ENCODE results near the gene FRS2.
"Not testable (repeated sequence)": the region's sequence is repeated elsewhere in the genome, so short reads cannot be mapped to it uniquely, and the experiment has no call there.

Gene FRS2, protein sequence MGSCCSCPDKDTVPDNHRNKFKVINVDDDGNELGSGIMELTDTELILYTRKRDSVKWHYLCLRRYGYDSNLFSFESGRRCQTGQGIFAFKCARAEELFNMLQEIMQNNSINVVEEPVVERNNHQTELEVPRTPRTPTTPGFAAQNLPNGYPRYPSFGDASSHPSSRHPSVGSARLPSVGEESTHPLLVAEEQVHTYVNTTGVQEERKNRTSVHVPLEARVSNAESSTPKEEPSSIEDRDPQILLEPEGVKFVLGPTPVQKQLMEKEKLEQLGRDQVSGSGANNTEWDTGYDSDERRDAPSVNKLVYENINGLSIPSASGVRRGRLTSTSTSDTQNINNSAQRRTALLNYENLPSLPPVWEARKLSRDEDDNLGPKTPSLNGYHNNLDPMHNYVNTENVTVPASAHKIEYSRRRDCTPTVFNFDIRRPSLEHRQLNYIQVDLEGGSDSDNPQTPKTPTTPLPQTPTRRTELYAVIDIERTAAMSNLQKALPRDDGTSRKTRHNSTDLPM

DNA sequence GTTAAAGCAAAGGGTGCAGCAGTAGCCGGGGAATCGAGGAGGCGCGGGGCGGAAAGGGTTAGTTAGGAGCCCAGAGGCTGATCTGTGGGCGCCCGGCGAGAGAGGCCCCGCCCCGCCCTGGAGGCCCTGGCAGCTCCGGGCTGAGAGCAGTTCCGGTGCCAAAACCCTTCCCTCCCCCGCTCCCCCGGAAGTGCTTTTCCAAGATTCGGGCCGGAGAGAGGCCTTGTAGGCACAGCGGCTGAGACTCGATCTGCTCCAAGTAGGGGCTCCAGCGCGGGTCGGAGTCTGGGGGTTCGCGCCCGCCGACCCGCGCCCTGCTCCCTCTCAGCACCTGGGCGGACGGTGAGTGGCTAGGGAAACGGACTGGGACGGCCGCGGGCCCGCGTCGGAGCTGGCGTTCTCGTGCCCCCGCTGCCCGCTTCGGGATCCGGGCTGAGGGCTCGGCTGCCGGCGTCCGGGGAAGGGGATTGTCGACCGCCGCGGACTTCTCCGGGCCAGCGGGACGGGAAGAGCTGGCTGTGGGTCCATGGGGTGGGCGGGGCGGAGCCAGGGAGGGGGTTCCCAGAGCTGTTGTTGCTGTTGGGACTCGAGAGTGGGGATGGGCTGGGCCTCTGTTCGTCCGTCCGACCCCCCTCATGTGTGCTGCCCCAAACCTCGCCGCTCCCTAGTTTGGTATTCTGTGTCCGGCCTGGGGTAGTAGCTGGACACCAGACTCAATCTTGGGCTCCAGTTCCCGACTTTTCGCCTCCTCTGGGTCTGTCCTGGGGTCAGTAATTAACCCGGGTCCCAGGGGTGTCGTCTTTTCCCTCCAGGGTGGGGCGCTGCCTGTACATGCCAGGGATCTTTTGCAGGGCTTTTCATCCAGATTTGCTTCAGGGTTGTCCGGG, at the start of gene FRS2:
Gene FRS2 (plus strand): TSS at position 200 of the 887 bp plus-strand sequence. CDS start 98,643 bp downstream, outside the sequence.
- peak; percentile 92 for DNase-seq

DNA sequence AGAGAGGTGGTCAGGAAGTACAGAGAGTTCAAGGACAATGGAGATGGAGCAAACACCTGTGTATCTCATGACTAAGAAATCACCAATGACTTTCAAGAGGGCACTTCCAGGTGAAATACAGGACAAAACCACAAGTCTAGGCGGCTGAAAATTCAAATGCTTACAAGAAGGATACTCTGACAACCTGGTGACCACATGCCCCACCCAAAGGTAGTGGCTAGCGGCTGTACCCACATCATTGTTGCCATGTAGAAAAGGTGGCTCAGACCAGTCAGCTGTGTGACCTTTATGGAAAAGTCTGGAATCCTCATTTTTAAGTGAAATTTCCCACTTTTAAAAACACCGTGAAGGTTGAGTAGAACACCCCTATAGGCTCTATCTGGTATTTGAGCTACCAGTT, 48.6 kb upstream of the FRS2 start:
- no peak for DNase-seq

DNA sequence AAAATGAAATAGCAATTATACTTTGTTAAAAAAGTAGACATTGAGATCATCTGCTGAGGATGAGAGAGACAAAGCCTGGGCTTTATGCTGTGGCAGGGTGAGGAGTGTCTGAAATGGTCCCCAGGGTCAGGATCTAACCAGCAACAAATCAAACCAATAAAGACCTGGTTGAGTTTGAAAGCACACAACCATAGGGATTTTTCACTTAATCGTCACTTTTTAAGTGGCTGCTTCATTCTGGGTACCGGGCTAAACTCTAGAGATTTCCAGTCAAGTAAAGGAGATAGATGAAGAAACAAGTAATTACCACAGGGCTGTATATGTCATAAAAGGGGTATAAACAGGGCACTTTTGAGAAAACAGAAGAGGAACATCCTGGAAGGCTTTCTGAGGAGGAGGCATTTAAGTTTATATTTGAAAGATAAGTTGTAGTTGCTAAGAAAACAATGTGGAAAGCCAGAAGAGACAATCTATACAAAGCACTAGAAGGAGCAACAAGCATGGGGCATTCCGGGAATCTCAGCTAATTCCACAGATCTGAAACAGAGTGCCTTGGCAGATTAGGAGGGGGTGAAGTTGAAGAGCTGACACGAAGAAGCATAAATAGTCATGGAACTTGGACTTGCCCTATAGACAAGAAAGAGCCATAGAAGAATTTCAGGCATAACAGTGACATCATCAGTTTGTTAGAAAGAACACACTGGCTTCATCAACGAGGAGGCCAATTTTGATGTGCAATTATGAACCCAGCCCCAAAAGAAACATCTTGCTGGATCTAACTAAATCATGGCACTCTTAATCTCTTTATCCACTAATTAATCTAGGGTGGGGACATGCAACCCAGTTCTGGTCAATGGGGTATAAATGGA, 46.9 kb upstream of the FRS2 start:
- DNase-seq = no peak

DNA sequence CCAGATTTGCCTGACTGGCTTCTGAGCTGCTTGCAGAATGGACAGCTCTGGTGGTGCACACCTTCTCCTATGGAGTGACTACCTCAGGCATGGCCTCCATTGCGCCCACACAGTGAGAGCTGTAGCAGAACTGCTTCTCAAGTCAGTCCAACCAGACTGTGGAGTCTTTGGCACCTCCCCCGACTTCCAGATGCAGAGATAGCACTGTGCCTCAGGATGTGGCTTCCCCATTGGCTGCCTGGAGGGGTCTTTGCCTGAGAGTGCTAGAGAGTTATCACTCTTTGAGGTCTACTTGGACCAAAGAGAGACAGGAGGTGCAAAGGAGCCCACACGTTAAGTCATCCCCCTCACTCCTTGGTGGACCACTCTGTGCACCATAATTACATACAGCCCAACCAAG, 44.8 kb upstream of the FRS2 start:
- DNase-seq = no peak

DNA sequence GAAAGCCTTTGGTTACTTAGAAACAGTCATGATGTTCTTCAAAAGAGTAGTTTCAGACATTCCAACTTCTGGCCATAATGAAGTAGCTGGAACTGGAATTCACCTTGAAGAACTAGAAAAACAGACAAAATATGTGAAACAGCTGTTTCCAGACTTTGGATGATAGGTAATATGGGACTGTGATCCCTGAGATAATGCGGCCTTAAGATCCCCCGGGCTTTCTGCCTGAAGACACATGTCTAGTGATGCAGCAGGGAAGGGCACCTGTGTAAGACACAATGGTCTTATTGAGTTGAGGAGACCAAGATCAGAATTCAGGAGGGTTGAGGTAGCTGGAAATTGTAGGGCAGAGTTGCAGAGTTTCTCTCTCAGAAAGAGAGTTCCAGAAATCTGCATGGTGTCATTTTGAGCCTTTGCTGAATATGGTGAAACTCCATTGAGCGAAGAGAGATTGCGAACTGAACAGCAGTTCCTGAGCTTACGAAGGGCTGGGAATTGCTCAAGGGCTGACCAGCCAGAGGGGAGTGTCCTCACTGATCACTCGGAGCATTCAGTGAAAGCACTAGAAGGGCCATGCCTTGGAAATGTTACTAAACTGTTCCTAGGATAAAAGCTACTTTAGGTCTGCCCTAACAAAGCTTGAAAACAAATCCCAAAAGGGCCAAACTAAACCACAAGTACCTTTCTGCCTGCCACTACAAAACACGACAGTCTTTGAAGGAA, 41.7 kb upstream of the FRS2 start:
- no peak for DNase-seq

DNA sequence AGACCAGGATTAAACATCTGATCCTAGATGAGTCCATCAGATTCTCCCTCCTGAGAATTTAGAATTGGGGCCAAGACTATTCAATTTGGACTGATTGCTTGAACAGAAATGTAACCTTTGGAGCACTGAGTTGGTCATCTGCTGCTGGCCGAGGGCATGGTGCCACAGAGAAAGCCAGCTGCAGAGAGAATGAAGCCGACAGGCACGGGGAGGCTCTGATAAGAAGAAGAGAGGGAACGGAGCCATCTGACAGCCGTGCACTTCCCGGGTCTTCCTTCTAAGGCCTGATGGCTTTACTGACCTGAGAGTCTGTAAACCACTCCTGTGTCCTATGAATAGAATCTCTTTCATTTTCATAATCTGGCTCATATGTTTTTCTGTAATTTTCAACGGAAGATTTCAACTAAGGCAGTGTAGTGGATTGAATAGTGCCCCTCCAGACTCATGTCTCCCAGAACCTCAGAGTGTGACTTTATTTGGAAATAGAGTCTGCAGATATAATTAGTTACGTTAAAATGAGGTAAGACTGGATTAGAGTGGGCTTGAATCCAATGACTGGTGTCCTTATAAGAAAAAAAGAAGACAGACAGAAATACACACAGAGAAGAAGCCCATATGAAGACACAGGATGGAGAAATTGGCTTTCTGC, 39.1 kb upstream of the FRS2 start:
- DNase-seq = no peak

DNA sequence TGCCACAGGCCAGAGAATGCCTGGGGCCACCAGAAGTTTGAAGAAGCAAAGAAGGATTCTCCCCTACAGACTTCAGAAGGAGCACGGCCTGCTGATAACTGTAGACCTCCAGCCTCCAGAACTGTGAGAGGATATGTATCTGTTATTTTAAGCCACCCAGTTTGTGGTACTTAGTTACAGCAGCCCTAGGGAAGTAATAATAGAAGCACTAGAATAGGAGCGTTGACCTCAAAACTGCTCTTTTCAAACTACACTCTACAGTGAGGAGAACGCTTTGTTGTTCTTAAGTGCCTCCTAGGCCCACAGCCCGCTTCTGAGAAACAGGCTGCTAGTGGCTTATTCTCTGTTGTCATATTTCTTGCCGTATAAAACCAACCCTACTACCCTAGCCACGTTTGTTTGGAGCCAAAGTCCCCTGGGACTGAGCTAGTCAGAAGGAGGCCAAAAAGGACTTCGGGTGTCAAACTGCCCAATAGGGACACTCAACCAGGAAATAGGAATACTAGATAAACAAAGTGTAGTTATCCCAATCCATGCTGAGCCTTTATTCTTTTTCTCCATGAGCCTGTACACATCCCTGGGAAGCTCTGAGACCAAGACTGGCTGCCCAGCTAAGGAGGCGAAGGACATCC, 38.5 kb upstream of the FRS2 start:
- no peak for DNase-seq

DNA sequence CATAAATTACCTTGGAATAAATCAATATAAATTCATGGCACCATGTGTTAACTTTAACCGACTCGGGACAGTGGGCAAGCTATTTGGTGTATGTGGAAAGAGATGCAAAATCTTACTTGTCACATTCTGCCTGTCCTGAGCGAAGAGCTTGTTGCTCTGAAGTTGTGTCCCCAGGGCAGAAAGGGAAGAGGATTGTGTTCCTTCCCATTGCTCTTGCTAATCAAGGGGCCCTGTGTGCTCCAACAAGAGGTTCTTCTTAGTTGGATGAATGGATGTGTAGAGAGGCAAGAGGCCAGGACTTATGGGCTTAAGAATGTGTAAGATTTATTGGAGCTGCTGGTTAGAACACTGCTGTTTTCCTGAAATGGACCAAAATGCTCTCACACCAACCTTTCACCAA, 36.5 kb upstream of the FRS2 start:
- DNase-seq = no peak

DNA sequence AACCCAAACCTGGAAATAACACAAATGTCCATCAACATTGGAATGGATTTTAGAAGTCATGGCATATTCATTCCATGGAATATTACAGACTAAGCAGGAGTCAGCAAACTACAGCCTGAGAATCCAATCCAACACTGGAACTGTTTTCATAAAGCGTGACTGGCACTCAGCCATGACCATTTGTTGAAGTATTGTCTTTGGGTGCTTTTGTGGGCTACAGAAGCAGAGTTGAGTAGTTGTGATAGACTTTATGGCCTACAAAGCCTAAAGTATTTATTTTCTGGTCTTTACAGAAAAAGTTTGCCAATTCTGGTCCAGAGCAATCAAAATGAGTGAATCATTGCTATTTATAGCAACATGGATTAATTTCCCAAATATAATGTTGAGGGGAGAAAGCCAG, 34.5 kb upstream of the FRS2 start:
- peak; percentile 59 for DNase-seq

DNA sequence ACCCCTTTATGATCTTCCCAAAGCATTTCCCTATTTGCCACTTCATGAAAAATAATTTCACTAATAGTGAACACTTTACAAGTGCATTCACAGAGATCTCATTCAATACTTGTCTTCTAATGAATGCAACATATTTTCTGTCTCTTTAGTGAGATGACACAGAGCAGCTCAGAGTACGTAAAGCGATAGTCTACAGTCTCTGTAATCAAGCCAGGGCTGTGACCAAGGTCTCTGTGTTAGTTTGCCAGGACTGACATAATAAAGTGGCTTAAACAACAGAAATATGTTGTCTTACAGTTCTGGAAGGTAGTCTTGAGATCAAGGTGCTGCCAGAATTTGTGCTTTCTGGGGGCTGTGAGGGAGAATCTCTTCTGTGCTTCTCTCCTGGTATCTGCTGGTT, 33.1 kb upstream of the FRS2 start:
- no peak for DNase-seq

DNA sequence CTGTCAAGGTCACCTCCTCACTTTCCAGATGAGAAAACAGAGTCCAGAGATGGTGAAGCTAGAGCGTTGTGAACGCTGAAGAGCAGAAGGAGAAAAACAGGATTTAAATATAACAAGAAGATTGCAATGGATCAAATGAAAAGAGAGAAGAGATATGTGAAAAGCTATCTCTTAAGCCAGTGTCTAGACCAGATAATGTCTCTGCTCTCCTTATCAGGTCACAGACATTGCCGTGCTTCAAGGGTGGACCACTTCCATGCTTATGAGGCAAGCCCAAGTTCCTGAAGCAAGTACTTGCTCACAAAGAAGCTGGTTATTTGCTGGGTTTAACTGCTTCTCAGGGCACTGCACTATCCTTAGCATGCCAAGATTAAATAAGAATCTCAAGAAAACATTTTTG, 31.6 kb upstream of the FRS2 start:
- no peak for DNase-seq

DNA sequence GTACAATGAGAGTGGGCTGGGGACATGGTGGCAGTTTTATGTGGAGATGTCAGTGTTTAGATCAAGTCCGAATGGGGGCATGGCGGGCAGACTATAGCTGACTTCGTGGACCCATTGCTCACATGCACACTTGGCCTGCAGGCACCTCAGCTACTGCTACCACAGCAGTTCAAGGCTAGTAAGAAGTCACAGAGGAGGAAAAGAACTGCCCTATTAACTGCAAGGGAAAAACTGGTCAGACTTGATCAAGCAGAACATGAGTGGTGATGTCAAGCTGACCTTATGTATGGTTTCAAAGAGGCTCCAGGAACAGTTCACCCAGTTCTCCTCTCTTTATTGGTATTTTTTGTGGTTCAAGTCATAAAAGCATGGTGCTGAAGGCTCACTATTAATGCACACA, 30.2 kb upstream of the FRS2 start:
- no peak for DNase-seq

DNA sequence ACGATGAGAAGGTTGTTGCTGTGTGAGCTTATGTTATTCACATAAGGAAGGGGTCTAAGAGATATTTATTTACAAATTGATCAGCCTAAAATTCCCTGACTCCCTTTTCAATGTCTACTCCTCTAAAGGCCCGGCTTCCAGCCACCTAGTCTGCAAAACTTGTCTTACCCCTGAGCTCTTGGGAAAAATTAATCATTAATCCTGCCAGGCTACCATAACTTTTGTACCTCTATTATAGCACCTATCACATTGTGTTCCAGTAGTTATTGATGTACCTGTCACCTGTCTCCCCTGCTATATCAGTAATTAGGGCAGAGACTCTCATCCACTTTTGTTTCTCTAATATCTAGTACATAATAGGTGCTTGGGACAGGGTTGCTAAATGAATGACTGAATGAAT, 29.3 kb upstream of the FRS2 start:
- no peak for DNase-seq

DNA sequence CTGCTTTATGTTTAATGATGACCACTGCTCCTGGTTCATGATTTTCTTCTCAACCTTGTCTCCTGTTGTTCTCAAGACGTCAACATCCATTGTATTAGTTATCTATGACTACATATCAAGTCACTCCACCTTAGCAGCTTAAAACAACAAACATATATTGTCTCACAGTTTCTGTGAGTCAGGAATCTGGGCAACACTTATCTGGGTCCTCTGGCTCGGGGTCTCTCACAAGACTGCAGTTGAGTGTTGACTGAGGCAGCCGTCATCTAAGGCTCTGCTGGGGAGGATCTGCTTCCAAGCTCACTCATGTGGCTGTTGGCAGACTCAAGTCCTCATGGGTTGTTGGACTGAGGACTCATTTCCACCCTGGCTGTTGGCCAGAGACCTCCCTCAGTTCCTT, 27.3 kb upstream of the FRS2 start:
- peak; percentile 32 for DNase-seq

DNA sequence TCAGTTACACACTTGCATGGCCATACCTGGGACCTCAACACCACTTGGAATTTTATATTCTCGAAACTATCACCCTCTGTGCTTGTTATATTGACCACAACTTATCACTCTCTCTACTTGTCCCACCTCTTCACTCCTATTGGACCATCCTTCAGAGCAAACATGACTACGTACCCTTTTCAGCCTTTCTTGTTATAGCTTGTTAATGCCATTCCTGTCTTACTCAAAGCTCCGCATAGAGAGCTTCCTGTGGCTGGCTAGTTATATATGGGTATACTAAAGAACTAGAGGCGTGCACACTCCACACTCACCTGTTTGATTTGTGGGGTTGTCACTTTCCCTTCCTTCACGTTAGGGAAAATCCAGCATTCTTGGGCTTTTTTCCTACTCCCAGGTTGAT, 26.3 kb upstream of the FRS2 start:
- no peak for DNase-seq

DNA sequence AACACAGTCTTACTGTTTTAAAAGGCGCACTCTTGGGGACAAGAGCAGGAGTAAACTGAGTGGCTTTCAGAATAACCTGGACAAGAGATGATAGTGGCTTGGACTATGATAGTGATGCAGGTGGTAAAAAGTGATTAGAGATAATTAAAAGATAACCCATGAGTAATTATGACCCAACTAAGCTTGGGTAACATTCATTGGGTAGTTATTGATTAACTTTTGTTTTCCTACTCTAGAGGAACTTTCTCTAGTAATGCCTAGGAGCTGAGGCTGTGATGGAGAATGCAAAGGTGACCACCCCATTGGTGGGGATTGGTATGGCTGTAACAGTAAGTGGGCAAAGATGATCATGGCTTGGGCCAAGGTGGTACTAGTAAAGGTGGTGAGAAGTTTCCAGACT, 22.3 kb upstream of the FRS2 start:
- no peak for DNase-seq

DNA sequence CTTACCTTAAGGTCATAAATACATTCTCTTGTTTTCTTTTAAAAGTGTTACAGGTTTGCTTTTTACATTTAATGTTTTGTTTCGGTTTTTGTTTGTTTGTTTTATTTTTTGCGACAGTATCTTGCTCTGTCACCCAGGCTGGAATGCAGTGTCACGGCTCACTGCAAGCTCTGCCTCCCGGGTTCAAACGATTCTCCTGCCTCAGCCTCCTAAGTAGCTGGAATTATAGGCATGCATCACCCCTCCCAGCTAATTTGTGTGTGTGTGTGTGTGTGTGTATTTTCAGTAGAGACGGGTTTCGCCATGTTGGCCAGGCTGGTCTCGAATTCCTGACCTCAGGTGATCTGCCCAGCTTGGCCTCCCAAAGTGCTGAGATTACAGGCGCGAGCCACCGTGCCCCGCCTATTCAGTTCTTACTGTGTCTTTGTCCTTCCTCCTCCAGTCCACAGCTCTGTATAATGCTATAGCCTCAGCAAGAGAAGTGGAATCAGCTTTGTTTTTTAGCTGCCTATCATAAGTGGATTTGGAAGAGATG, 17.5 kb upstream of the FRS2 start:
- not testable (repeated sequence) for DNase-seq

DNA sequence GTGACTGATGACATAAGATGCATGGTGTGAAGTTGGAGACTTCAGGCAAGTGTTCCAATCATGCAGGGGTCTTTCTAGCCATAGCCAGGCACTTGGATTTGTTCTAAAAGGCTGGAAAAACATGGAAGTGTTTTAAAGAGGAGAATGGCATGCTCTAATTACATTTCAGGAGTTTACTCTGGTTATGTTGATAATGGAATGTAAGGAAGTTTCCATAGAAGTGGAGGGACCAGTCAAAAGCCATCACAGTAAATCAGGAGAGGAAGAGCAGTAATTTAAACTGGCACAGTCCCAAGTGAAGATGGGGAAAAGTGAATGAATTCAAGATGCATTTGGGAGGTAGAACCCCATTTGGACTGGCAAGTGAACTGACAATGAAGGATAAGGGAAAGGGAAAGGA, 13.9 kb upstream of the FRS2 start:
- DNase-seq = no peak

DNA sequence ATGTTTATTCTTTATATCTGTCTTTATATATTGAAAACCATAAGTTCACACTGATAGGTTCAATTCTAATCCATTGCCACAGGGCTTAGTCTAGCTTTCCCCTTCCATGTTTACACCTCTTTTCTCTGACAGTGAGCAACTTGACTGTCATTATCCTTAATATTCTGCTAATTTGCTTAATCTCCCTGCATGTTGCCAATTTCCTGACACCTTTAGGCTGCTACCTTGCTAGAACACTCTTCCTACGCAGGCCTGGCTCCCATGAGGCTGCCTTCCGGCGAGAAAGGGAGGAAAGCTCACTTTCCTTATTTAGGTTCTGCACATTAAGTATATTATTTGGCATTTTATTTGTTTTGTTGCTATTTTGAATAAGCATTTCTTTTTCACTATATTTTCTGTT, 12.8 kb upstream of the FRS2 start:
- no peak for DNase-seq

DNA sequence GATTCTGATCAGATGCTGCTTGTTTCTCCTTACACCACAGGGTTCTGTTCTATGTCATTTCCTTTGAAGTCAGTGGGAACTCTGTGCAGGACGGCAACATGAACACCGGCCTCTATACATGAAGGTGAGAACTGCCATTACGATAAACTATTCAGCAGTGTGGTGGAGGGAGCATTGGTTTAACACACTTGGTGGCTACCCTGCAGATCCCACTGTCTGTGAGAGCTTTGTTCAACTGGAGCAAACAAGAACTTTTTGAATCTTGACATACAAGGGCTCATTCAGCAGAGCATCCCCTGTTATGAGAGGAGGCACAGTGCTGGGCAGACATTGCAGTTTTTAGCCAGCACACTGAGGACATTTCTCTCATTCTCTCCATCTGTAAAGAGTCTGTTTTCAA, 10.7 kb upstream of the FRS2 start:
- no peak for DNase-seq

DNA sequence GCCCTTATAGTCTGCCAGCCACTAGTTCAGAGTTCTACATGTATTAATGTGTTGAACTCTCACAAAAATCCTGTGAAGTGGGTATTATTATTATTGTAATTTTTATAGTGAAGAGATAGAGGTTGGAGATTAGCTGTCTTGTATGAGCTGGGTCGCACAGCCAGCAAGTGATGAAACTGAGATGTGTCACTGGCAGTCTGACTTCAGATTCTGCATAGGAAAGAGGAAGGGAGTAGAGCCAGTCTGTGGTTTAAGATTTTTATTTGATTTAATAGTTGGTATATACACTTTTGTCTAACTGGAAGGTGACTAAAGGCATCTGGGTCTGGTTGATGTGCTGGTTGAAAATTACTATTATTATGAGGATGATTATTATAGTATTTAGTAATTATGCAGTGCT, 5.8 kb upstream of the FRS2 start:
- DNase-seq = no peak
